Measurements from ENCODE around the gene ZYX. TPM values are rescaled to one million over a fixed set of nuclear protein-coding genes. Genes with fewer than 3 reads are reported as not detected.

The ZYX gene
- polyA plus RNA-seq, 2 of the 4 experiments (the other 2 are of a cell fraction), result 13.3 to 109 TPM

GRCh38 chr7:143345428-143345900, 35.7 kb upstream of the ZYX start:
- ChIA-PET POLR2A (interaction anchor here (1.0 kb wide), 1 partner anchor 35 kb away, joined by 6 read pairs; no protein-coding TSS in a partner anchor), CTCF (interaction anchor here (0.7 to 2.9 kb wide), 27 partner anchors 10 to 391 kb away, joined by 3 to 15 read pairs (median 5); partner anchors contain the start of gene CLCN1)
- WGBS (ENCODE audit: missing lambda C conversion rate), result 13% methylated on average over 29 of the region's 35 CpGs
- TF ChIP-seq CBX2 (IDR thresholded peaks at IDR 0.05; ENCODE audit: borderline replicate concordance, low read depth), result no peak
- TF ChIP-seq, protein P1, sequence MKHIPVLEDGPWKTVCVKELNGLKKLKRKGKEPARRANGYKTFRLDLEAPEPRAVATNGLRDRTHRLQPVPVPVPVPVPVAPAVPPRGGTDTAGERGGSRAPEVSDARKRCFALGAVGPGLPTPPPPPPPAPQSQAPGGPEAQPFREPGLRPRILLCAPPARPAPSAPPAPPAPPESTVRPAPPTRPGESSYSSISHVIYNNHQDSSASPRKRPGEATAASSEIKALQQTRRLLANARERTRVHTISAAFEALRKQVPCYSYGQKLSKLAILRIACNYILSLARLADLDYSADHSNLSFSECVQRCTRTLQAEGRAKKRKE (CRISPR knock-in tag; IDR thresholded peaks at IDR 0.05; ENCODE audit: low read depth), result 0 out of 2 replicates have a peak, but pooled peaks have one; percentile 22
- TF ChIP-seq REST (IDR thresholded peaks at IDR 0.05), result no peak
- TF ChIP-seq RAD21 (conservative IDR thresholded peaks at IDR 0.05 in 1 of 2, IDR thresholded peaks at IDR 0.05 in 1 of 2), result peak; percentile 36 to 53
- TF ChIP-seq FOSL2 (IDR thresholded peaks at IDR 0.05), result no peak
- no peak for TF ChIP-seq FOSL2 (CRISPR knock-in tag; IDR thresholded peaks at IDR 0.05)
- TF ChIP-seq CEBPB (IDR thresholded peaks at IDR 0.05), result no peak
- no peak for TF ChIP-seq HDAC2 (IDR thresholded peaks at IDR 0.05)
- TF ChIP-seq SMC3 (IDR thresholded peaks at IDR 0.05), result peak; percentile 31; the same call in 2 of the 3 replicates
- TF ChIP-seq, protein P2, sequence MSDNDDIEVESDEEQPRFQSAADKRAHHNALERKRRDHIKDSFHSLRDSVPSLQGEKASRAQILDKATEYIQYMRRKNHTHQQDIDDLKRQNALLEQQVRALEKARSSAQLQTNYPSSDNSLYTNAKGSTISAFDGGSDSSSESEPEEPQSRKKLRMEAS (IDR thresholded peaks at IDR 0.05), result peak; percentile 68
- peak; percentile 58; the same call in 1 of the 2 replicates for TF ChIP-seq E2F6 (IDR thresholded peaks at IDR 0.05; ENCODE audit: borderline replicate concordance, low read depth)
- TF ChIP-seq CTCF (IDR thresholded peaks at IDR 0.05), result peak; percentile 64
- TF ChIP-seq KDM1A (IDR thresholded peaks at IDR 0.05; ENCODE audit: low read depth), result no peak
- no peaks in the 10 kb centered on the region for H3K4me1 ChIP-seq
- H3K4me3 ChIP-seq, result peak overlapping the region; percentile 19; the same call in 2 of the 3 replicates
- DNase-seq (ENCODE audit: low read depth in 1 of 2, low spot score in 1 of 2), result peak; percentile 78 to 82
- peak overlapping the region; percentile 78 for H3K4me2 ChIP-seq
- ATAC-seq, result peak; percentile 99 to 100
- H3K27ac ChIP-seq, result peak overlapping the region; percentile 44 to 63; a peak in 5 of 6 replicates
- no peak for FAIRE-seq
- H3K9me3 ChIP-seq, result no peaks in the 10 kb centered on the region

DNA sequence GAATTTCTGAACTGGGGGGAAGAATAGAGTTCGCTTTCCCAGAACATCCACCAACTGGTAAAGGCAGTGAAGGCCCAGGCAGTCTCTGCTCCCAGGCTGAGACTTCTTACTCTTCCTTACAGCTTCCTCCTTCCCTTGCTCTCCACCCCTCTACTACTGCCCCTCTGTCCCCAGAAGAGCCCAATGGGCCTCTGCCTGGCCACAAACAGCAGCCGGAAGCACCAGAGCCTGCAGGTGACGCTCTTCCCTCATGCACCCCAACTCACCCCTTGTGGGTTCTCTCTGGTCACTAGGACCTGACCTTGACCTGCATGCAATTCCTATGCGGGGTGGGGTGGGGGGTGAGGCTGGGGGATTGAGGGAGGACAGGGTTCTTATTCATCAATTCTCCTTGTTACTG, 35.1 kb upstream of the ZYX start:
- POLR2A ChIA-PET, result interaction anchor here (1.0 kb wide), 1 partner anchor 34 kb away, joined by 6 read pairs; no protein-coding TSS in a partner anchor
- DNase-seq (ENCODE audit: low read depth in 1 of 2, low spot score in 1 of 2) (no peak), ATAC-seq (peak; percentile 8 to 10; a peak in 4 of 6 replicates), FAIRE-seq (no peak)
- H3K4me3 ChIP-seq, result no peak overlapping the region; the same call in 2 of the 3 replicates
- no peak overlapping the region; a peak in 1 of 6 replicates for H3K27ac ChIP-seq
- H3K4me1 ChIP-seq, result no peaks in the 10 kb centered on the region
- no peaks in the 10 kb centered on the region for H3K9me3 ChIP-seq
- peak overlapping the region; percentile 78; the same call in 1 of the 3 replicates for H3K4me2 ChIP-seq
- CTCF ChIA-PET, result interaction anchor here (0.8 to 2.9 kb wide), 21 partner anchors 10 to 105 kb away, joined by 3 to 15 read pairs (median 6); partner anchors contain the start of gene CLCN1
- WGBS (ENCODE audit: missing lambda C conversion rate), result 86% methylated on average over 3 of the region's 4 CpGs
- TF ChIP-seq ZSCAN20 (CRISPR knock-in tag; IDR thresholded peaks at IDR 0.05) (no peak), GATA3 (IDR thresholded peaks at IDR 0.05; ENCODE audit: borderline replicate concordance) (no peak), RNF2 (IDR thresholded peaks at IDR 0.05; ENCODE audit: borderline replicate concordance, low read depth) (no peak), JUN (IDR thresholded peaks at IDR 0.05) (no peak), PHF8 (IDR thresholded peaks at IDR 0.05; ENCODE audit: borderline replicate concordance, low read depth) (no peak), HOXB5 (CRISPR knock-in tag; IDR thresholded peaks at IDR 0.05) (no peak), ZNF302 (CRISPR knock-in tag; IDR thresholded peaks at IDR 0.05) (no peak), MAFK (IDR thresholded peaks at IDR 0.05; ENCODE audit: partially characterized antibody) (no peak)
- TF ChIP-seq, protein P3, sequence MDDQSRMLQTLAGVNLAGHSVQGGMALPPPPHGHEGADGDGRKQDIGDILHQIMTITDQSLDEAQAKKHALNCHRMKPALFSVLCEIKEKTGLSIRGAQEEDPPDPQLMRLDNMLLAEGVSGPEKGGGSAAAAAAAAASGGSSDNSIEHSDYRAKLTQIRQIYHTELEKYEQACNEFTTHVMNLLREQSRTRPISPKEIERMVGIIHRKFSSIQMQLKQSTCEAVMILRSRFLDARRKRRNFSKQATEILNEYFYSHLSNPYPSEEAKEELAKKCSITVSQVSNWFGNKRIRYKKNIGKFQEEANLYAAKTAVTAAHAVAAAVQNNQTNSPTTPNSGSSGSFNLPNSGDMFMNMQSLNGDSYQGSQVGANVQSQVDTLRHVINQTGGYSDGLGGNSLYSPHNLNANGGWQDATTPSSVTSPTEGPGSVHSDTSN (IDR thresholded peaks at IDR 0.05), result no peak
